HepG2 (cell line): Measurements from ENCODE around the gene PRADC1. TPM values are rescaled to one million over a fixed set of nuclear protein-coding genes. Genes with fewer than 3 reads are reported as not detected.

Source experiments
- ATAC-seq: fragments of 200-7000 bp; cut with Tn5 transposase; 3 replicates; pipeline ENCODE4 v1.9.1; 2020; ENCODE audit warnings: mild to moderate bottlenecking, moderate library complexity
- BruUV-seq: library from RNA; stranded (reverse); fragments of 400-500 nt; replicated peaks from 2 replicates; lab custom pipeline; 2021; lab: Mats Ljungman, UMichigan
- CTCF ChIA-PET: fragments of 300-600 bp; formaldehyde crosslinking; extraction: SDS; loops from one replicate; lab custom pipeline; 2021; ENCODE audit warnings: low total read pairs, inconsistent platforms, low intra/inter-chr PET ratio; lab: Yijun Ruan, JAX
- POLR2A ChIA-PET: fragments of 350-600 bp; sonication (Branson Sonifier 250); formaldehyde crosslinking; loops from one replicate; lab custom pipeline; 2020; ENCODE audit warnings: antibody characterized with exemption, inconsistent platforms; lab: Yijun Ruan, JAX
- DNase-seq: peaks from one replicate; pipeline ENCODE4 v3.0.0-alpha.2; 2015; ENCODE audit warnings: low spot score
- FAIRE-seq: peaks from 3 replicates; lab custom pipeline; 2011; peaks lifted over from hg19 to GRCh38; lab: Jason Lieb, UNC
- H2AFZ ChIP-seq: one replicate; pipeline ENCODE4 v1.6.1; 2011; ENCODE audit warnings: low read length, inconsistent platforms
- H3K27ac ChIP-seq: fragments of 300-600 bp; 3 replicates; pipeline ENCODE4 v1.8.0; 2011; ENCODE audit warnings: mixed run types, mild to moderate bottlenecking, mixed read lengths, low read length, inconsistent platforms; ENCODE audit not compliant: insufficient read depth; ENCODE audit errors: extremely low read length
- H3K27me3 ChIP-seq, 2 experiments: fragments of 200-600 bp in 1 of 2; 2 replicates in 1 of 2; 3 replicates in 1 of 2; pipeline versions ENCODE4 v1.6.0 to v1.8.0; 2011; ENCODE audit warnings: low read length in 2 of 2, mild to moderate bottlenecking in 2 of 2, moderate library complexity in 2 of 2, inconsistent platforms in 1 of 2; ENCODE audit not compliant: insufficient read depth in 2 of 2, control insufficient read depth in 1 of 2
- H3K36me3 ChIP-seq, 2 experiments: fragments of 200-600 bp in 1 of 2; replicated peaks in 1 of 2; 2 replicates in 1 of 2; 3 replicates in 1 of 2; pipeline versions ENCODE4 v1.5.1 to v1.8.0; 2011; ENCODE audit warnings: low read length in 2 of 2, inconsistent platforms in 1 of 2; ENCODE audit not compliant: insufficient read depth in 2 of 2, control insufficient read depth in 1 of 2
- H3K4me1 ChIP-seq: 2 replicates; pipeline ENCODE4 v1.5.1; 2012; ENCODE audit warnings: low read length, inconsistent platforms; ENCODE audit not compliant: insufficient read depth
- H3K4me2 ChIP-seq: 2 replicates; pipeline ENCODE4 v1.6.0; 2011; ENCODE audit warnings: low read depth, low read length, inconsistent platforms
- H3K4me3 ChIP-seq, 3 experiments: fragments of 200-600 bp in 1 of 3; sonication (generic), shearing (Covaris generic) in 1 of 3; replicated peaks in 1 of 3; 2 replicates each; pipeline ENCODE4 v1.5.1; 2011 to 2016; ENCODE audit warnings: low read length in 3 of 3, inconsistent platforms in 2 of 3, low read depth in 2 of 3, mild to moderate bottlenecking in 2 of 3, control low read depth in 1 of 3, mixed read lengths in 1 of 3; ENCODE audit not compliant: insufficient read depth in 1 of 3
- H3K79me2 ChIP-seq: one replicate; pipeline ENCODE4 v1.6.1; 2011; ENCODE audit warnings: low read length, inconsistent platforms; ENCODE audit not compliant: insufficient read depth
- H3K9ac ChIP-seq: 2 replicates; pipeline ENCODE4 v1.6.0; 2011; ENCODE audit warnings: mild to moderate bottlenecking, low read depth, low read length, inconsistent platforms; ENCODE audit not compliant: insufficient read depth
- H3K9me3 ChIP-seq: 2 replicates; pipeline ENCODE4 v1.5.1; 2012; ENCODE audit warnings: mild to moderate bottlenecking, low read length
- H4K20me1 ChIP-seq: 2 replicates; pipeline ENCODE4 v1.6.0; 2011; ENCODE audit warnings: inconsistent platforms, mild to moderate bottlenecking, low read length, moderate library complexity; ENCODE audit not compliant: insufficient read depth
- AGO2 ChIP-seq: fragments of 200-400 bp; formaldehyde crosslinking; optimal IDR thresholded peaks from 2 replicates; pipeline ENCODE3; 2017; ENCODE audit warnings: mild to moderate bottlenecking, low read depth, low read length, moderate library complexity
- NFYB ChIP-seq: sonication (generic); formaldehyde crosslinking; IDR thresholded peaks from 2 replicates; pipeline ENCODE4 v1.4.0; 2020; ENCODE audit warnings: missing genetic modification reagents
- RARA ChIP-seq: IDR thresholded peaks from 2 replicates; pipeline ENCODE4 v1.6.1; 2016; ENCODE audit warnings: missing genetic modification reagents, missing compliant biosample characterization
- RCOR2 ChIP-seq: IDR thresholded peaks from 2 replicates; pipeline ENCODE4 v1.6.1; 2016; ENCODE audit warnings: missing biosample characterization, missing genetic modification reagents
- SCMH1 ChIP-seq: sonication (generic); formaldehyde crosslinking; IDR thresholded peaks from 2 replicates; pipeline ENCODE4 v1.9.0; 2021; ENCODE audit warnings: missing genetic modification reagents, mild to moderate bottlenecking, borderline replicate concordance
- ZNF317 ChIP-seq: sonication (generic); formaldehyde crosslinking; IDR thresholded peaks from 2 replicates; pipeline ENCODE4 v1.5.0; 2020; ENCODE audit warnings: mild to moderate bottlenecking, missing genetic modification reagents
- ZNF326 ChIP-seq: sonication (generic); formaldehyde crosslinking; IDR thresholded peaks from 2 replicates; pipeline ENCODE4 v1.4.0; 2020; ENCODE audit warnings: missing genetic modification reagents, borderline replicate concordance
- ZNF354B ChIP-seq: sonication (generic); formaldehyde crosslinking; IDR thresholded peaks from 2 replicates; pipeline ENCODE4 v1.8.0; 2022; ENCODE audit warnings: mild to moderate bottlenecking, missing genetic modification reagents
- ZNF550 ChIP-seq: sonication (generic); formaldehyde crosslinking; IDR thresholded peaks from 2 replicates; pipeline ENCODE4 v1.4.0; 2020; ENCODE audit warnings: mild to moderate bottlenecking, missing genetic modification reagents, borderline replicate concordance
- ZNF891 ChIP-seq: sonication (generic); formaldehyde crosslinking; IDR thresholded peaks from 2 replicates; pipeline ENCODE4 v1.5.0; 2020; ENCODE audit warnings: mild to moderate bottlenecking, missing genetic modification reagents
- WGBS: methylation state at CpG from one replicate; pipeline ENCODE4 v1.1.6; 2017; ENCODE audit warnings: low lambda C conversion rate; 5-methylcytosine and 5-hydroxymethylcytosine counted together
- in situ Hi-C: cut with HindIII; loops from 2 replicates; pipeline ENCODE4 v1.10.0; 2017; ENCODE audit warnings: low pct_unique_long_range_greater_than_20kb; ENCODE audit not compliant: extremely low pct_ligation_motif_present
- intact Hi-C: fragments of 100-400 bp; cut with micrococcal nuclease; formaldehyde crosslinking; loops from one replicate; pipeline ENCODE4 v1.10.0; 2022; ENCODE audit not compliant: unreplicated experiment
- polyA plus RNA-seq, 8 experiments: library from polyadenylated mRNA; depleted of rRNA in 3 of 8; stranded (reverse) in 7 of 8; unstranded in 1 of 8; fragments of >200 nt; fragmentation: Illumina TruSeq in 4 of 8; extraction: Trizol in 4 of 8; gene quantifications; 2 replicates each; pipeline versions ENCODE4 v1.2.1 to v1.2.3, GENCODE V29; 2011 to 2016; ENCODE audit warnings: low read depth in 4 of 8, missing spikeins in 1 of 8, mixed read lengths in 1 of 8; ENCODE audit not compliant: insufficient read depth in 1 of 8
- total RNA-seq, 5 experiments: library from RNA; depleted of rRNA; stranded (reverse); fragments of >200 nt; fragmentation: Illumina TruSeq; extraction: Trizol; gene quantifications; 2 replicates each; pipeline ENCODE4 v1.2.3, GENCODE V29; 2016; ENCODE audit warnings: low read depth in 1 of 5
- TF ChIP-seq, protein P1 (sequence below): sonication (generic); IDR thresholded peaks from 2 replicates; pipeline ENCODE4 v1.6.1; 2016; ENCODE audit warnings: low read depth, borderline replicate concordance
- TF ChIP-seq, protein P2 (sequence below): sonication (generic); formaldehyde crosslinking; IDR thresholded peaks from 2 replicates; pipeline ENCODE4 v1.4.0; 2020; ENCODE audit warnings: mild to moderate bottlenecking, missing genetic modification reagents, borderline replicate concordance
- TF ChIP-seq, protein P3 (sequence below): sonication (generic); formaldehyde crosslinking; IDR thresholded peaks from 2 replicates; pipeline ENCODE4 v1.4.0; 2020; ENCODE audit warnings: missing genetic modification reagents
- TF ChIP-seq, protein P4 (sequence below): sonication (generic); formaldehyde crosslinking; IDR thresholded peaks from 2 replicates; pipeline ENCODE4 v1.5.1; 2020; ENCODE audit warnings: mild to moderate bottlenecking, missing genetic modification reagents
- TF ChIP-seq, protein P5 (sequence below): sonication (generic); formaldehyde crosslinking; conservative IDR thresholded peaks from 2 replicates; pipeline ENCODE4 v1.8.1; 2023; ENCODE audit warnings: missing genetic modification reagents

The PRADC1 gene
- total and polyA plus RNA-seq, 2 of the 13 experiments (the other 11 are each of a cell fraction or from before 2014, with no cell fraction given): 12.1 to 37.2 TPM

DNA sequence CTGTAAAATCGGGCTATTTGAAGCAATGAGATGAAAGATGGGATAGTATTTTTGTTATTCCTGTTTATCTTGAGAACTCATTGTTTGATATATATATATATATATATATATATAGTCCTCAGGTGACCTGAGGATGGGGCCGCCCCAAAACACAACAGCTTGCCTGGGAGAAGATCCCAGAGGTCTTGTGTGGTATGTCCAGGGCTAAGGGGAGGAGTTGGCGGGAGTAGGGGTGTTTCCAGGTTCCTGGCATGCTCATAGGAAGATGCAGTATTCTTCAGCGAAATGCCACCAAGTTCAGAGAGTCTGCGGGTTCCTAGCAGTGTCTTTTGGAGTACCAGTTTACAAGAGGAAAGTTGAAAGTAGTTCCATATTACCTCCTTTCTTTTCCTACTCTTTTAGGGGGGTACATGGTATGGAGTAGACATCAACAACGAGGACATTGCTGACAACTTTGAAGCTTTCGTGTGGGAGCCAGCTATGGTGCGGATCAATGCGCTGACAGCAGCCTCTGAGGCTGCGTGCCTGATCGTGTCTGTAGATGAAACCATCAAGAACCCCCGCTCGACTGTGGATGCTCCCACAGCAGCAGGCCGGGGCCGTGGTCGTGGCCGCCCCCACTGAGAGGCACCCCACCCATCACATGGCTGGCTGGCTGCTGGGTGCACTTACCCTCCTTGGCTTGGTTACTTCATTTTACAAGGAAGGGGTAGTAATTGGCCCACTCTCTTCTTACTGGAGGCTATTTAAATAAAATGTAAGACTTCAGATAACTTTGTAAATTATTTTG, 19.4 kb upstream of the PRADC1 start:
- peaks cover 6% of the 10 kb centered on the region; the same call in 1 of the 2 replicates for H4K20me1 ChIP-seq
- POLR2A ChIA-PET: interaction anchor here (1.8 kb wide), 1 partner anchor 17 kb away, joined by 7 read pairs; no protein-coding TSS in a partner anchor
- H3K36me3 ChIP-seq: peaks cover 42 to 65% of the 10 kb centered on the region in 2 experiments
- in situ Hi-C loops: no loop called here
- CTCF ChIA-PET: no interaction called here
- no peak for FAIRE-seq
- BruUV-seq: no TSS peak
- no peak for DNase-seq
- H3K4me3 ChIP-seq: no peak overlapping the region
- H3K27ac ChIP-seq: no peak overlapping the region
- no peaks in the 10 kb centered on the region for H3K9me3 ChIP-seq
- 98% methylated on average over 17 of the region's 17 CpGs for WGBS
- H2AFZ ChIP-seq: no peak overlapping the region
- H3K4me2 ChIP-seq: no peak overlapping the region
- peaks cover 30% of the 10 kb centered on the region for H3K4me1 ChIP-seq
- intact Hi-C loops: no loop called here
- no peak overlapping the region for H3K9ac ChIP-seq
- no peaks in the 10 kb centered on the region for H3K27me3 ChIP-seq
- ATAC-seq: no peak
- H3K79me2 ChIP-seq: no peaks in the 10 kb centered on the region
- TF ChIP-seq ZNF354B (CRISPR knock-in tag) (no peak), ZNF317 (CRISPR knock-in tag) (no peak), SCMH1 (CRISPR knock-in tag) (no peak), ZNF550 (CRISPR knock-in tag) (no peak), RARA (no peak), AGO2 (peak; percentile 64), ZNF891 (CRISPR knock-in tag) (0 out of 2 replicates have a peak, but pooled peaks have one; percentile 25), RCOR2 (no peak), NFYB (CRISPR knock-in tag) (no peak), ZNF326 (CRISPR knock-in tag) (no peak)
- TF ChIP-seq, protein P1, sequence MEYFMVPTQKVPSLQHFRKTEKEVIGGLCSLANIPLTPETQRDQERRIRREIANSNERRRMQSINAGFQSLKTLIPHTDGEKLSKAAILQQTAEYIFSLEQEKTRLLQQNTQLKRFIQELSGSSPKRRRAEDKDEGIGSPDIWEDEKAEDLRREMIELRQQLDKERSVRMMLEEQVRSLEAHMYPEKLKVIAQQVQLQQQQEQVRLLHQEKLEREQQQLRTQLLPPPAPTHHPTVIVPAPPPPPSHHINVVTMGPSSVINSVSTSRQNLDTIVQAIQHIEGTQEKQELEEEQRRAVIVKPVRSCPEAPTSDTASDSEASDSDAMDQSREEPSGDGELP: no peak
- TF ChIP-seq, protein P2, sequence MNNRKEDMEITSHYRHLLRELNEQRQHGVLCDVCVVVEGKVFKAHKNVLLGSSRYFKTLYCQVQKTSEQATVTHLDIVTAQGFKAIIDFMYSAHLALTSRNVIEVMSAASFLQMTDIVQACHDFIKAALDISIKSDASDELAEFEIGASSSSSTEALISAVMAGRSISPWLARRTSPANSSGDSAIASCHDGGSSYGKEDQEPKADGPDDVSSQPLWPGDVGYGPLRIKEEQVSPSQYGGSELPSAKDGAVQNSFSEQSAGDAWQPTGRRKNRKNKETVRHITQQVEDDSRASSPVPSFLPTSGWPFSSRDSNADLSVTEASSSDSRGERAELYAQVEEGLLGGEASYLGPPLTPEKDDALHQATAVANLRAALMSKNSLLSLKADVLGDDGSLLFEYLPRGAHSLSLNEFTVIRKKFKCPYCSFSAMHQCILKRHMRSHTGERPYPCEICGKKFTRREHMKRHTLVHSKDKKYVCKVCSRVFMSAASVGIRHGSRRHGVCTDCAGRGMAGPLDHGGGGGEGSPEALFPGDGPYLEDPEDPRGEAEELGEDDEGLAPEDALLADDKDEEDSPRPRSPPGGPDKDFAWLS (CRISPR knock-in tag): no peak
- TF ChIP-seq, protein P3, sequence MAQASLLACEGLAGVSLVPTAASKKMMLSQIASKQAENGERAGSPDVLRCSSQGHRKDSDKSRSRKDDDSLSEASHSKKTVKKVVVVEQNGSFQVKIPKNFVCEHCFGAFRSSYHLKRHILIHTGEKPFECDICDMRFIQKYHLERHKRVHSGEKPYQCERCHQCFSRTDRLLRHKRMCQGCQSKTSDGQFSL (CRISPR knock-in tag): no peak
- TF ChIP-seq, protein P4, sequence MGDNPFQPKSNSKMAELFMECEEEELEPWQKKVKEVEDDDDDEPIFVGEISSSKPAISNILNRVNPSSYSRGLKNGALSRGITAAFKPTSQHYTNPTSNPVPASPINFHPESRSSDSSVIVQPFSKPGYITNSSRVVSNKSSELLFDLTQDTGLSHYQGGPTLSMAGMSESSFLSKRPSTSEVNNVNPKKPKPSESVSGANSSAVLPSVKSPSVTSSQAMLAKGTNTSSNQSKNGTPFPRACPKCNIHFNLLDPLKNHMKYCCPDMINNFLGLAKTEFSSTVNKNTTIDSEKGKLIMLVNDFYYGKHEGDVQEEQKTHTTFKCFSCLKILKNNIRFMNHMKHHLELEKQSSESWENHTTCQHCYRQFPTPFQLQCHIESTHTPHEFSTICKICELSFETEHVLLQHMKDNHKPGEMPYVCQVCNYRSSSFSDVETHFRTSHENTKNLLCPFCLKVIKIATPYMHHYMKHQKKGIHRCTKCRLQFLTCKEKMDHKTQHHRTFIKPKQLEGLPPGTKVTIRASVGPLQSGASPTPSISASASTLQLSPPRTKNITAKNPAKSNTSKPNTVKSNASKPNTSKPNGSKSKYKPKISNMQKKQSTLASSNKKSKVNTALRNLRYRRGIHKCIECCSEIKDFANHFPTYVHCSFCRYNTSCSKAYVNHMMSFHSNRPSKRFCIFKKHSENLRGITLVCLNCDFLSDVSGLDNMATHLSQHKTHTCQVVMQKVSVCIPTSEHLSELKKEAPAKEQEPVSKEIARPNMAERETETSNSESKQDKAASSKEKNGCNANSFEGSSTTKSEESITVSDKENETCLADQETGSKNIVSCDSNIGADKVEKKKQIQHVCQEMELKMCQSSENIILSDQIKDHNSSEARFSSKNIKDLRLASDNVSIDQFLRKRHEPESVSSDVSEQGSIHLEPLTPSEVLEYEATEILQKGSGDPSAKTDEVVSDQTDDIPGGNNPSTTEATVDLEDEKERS (CRISPR knock-in tag): no peak
- TF ChIP-seq, protein P5, sequence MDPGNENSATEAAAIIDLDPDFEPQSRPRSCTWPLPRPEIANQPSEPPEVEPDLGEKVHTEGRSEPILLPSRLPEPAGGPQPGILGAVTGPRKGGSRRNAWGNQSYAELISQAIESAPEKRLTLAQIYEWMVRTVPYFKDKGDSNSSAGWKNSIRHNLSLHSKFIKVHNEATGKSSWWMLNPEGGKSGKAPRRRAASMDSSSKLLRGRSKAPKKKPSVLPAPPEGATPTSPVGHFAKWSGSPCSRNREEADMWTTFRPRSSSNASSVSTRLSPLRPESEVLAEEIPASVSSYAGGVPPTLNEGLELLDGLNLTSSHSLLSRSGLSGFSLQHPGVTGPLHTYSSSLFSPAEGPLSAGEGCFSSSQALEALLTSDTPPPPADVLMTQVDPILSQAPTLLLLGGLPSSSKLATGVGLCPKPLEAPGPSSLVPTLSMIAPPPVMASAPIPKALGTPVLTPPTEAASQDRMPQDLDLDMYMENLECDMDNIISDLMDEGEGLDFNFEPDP (CRISPR knock-in tag): 0 out of 2 replicates have a peak, but pooled peaks have one; percentile 48
